ENCODE results near the gene TAS1R3.

The TAS1R3 gene

GRCh38 chr1:1285102-1285571 lies 45.9 kb upstream of the TAS1R3 start:
- H3K4ac ChIP-seq (ENCODE audit: low read depth, low read length): no peak overlapping the region
- no peak overlapping the region for H2AK5ac ChIP-seq (ENCODE audit: low read length)
- no peak overlapping the region for H3K18ac ChIP-seq (ENCODE audit: low read length)
- no CpG with 5 or more reads among the region's 22 CpGs for WGBS (ENCODE audit: extremely low coverage, insufficient coverage, low lambda C conversion rate)
- no peaks in the 10 kb centered on the region for H3K4me1 ChIP-seq (ENCODE audit: control insufficient read depth, low read depth, low read length)
- no peaks in the 10 kb centered on the region for H3K27me3 ChIP-seq (ENCODE audit: insufficient read depth, low read length, poor library complexity)
- no peak overlapping the region for H3K56ac ChIP-seq (ENCODE audit: low read length)
- H3K23ac ChIP-seq (ENCODE audit: low read length): no peak overlapping the region
- H3K4me3 ChIP-seq (ENCODE audit: low read length): no peak overlapping the region
- no peak overlapping the region for H3K9ac ChIP-seq (ENCODE audit: low read length)
- no peak overlapping the region for H2BK120ac ChIP-seq (ENCODE audit: low read depth, low read length)
- no peaks in the 10 kb centered on the region for H3K79me2 ChIP-seq (ENCODE audit: control insufficient read depth, insufficient read depth, low read length)
- no peak overlapping the region for H4K5ac ChIP-seq (ENCODE audit: low read length)
- DNase-seq: no peak
- no peak overlapping the region for H2BK15ac ChIP-seq (replicated peaks; ENCODE audit: low read depth)
- H4K8ac ChIP-seq (ENCODE audit: low read depth, low read length): no peak overlapping the region
- H3K79me1 ChIP-seq (ENCODE audit: low read length): no peaks in the 10 kb centered on the region
- H2BK5ac ChIP-seq (ENCODE audit: low read length): no peak overlapping the region
- no peaks in the 10 kb centered on the region for H3K36me3 ChIP-seq (ENCODE audit: control insufficient read depth, insufficient read depth, low read length)
- no peak overlapping the region for H3K27ac ChIP-seq (ENCODE audit: low read depth, low read length)
- H3K4me2 ChIP-seq (ENCODE audit: low read length): no peak overlapping the region

- no peak overlapping the region for H3K18ac ChIP-seq (ENCODE audit: low read length)
- no peaks in the 10 kb centered on the region for H3K27me3 ChIP-seq (ENCODE audit: insufficient read depth, low read length, poor library complexity)
- no peak overlapping the region for H4K8ac ChIP-seq (ENCODE audit: low read depth, low read length)
- H3K4me3 ChIP-seq (ENCODE audit: low read length): no peak overlapping the region
- no CpG with 5 or more reads among the region's 37 CpGs for WGBS (ENCODE audit: extremely low coverage, insufficient coverage, low lambda C conversion rate)
- H2BK5ac ChIP-seq (ENCODE audit: low read length): no peak overlapping the region
- H3K4me1 ChIP-seq (ENCODE audit: control insufficient read depth, low read depth, low read length): no peaks in the 10 kb centered on the region
- H3K9ac ChIP-seq (ENCODE audit: low read length): no peak overlapping the region
- H2BK15ac ChIP-seq (replicated peaks; ENCODE audit: low read depth): no peak overlapping the region
- H3K4me2 ChIP-seq (ENCODE audit: low read length): no peak overlapping the region
- no peak for DNase-seq
- no peak overlapping the region for H2BK120ac ChIP-seq (ENCODE audit: low read depth, low read length)
- no peak overlapping the region for H3K27ac ChIP-seq (ENCODE audit: low read depth, low read length)
- H2AK5ac ChIP-seq (ENCODE audit: low read length): no peak overlapping the region
- H3K4ac ChIP-seq (ENCODE audit: low read depth, low read length): no peak overlapping the region
- H3K79me2 ChIP-seq (ENCODE audit: control insufficient read depth, insufficient read depth, low read length): no peaks in the 10 kb centered on the region
- no peaks in the 10 kb centered on the region for H3K36me3 ChIP-seq (ENCODE audit: control insufficient read depth, insufficient read depth, low read length)
- H3K79me1 ChIP-seq (ENCODE audit: low read length): no peaks in the 10 kb centered on the region
- no peak overlapping the region for H3K23ac ChIP-seq (ENCODE audit: low read length)
- no peak overlapping the region for H4K5ac ChIP-seq (ENCODE audit: low read length)
- H3K56ac ChIP-seq (ENCODE audit: low read length): no peak overlapping the region
Observed at GRCh38 chr1:1285611-1286311, 45.3 kb upstream of the TAS1R3 start.

GRCh38 chr1:1286313-1287261 lies 44.5 kb upstream of the TAS1R3 start:
- Histone ChIP-seq H3K18ac (ENCODE audit: low read length) (no peak overlapping the region), H2AK5ac (ENCODE audit: low read length) (no peak overlapping the region), H4K5ac (ENCODE audit: low read length) (no peak overlapping the region), H3K56ac (ENCODE audit: low read length) (no peak overlapping the region), H3K9ac (ENCODE audit: low read length) (no peak overlapping the region), H3K79me2 (ENCODE audit: control insufficient read depth, insufficient read depth, low read length) (no peaks in the 10 kb centered on the region), H2BK5ac (ENCODE audit: low read length) (no peak overlapping the region), H2BK120ac (ENCODE audit: low read depth, low read length) (no peak overlapping the region), H3K4ac (ENCODE audit: low read depth, low read length) (no peak overlapping the region), H3K27me3 (ENCODE audit: insufficient read depth, low read length, poor library complexity) (no peaks in the 10 kb centered on the region), H3K27ac (ENCODE audit: low read depth, low read length) (no peak overlapping the region), H3K4me1 (ENCODE audit: control insufficient read depth, low read depth, low read length) (no peaks in the 10 kb centered on the region), H3K4me2 (ENCODE audit: low read length) (no peak overlapping the region), H3K36me3 (ENCODE audit: control insufficient read depth, insufficient read depth, low read length) (no peaks in the 10 kb centered on the region), H4K8ac (ENCODE audit: low read depth, low read length) (no peak overlapping the region), H3K23ac (ENCODE audit: low read length) (no peak overlapping the region), H2BK15ac (replicated peaks; ENCODE audit: low read depth) (no peak overlapping the region), H3K4me3 (ENCODE audit: low read length) (no peak overlapping the region), H3K79me1 (ENCODE audit: low read length) (no peaks in the 10 kb centered on the region)
- no peak for DNase-seq
- WGBS (ENCODE audit: extremely low coverage, insufficient coverage, low lambda C conversion rate): no CpG with 5 or more reads among the region's 50 CpGs

GRCh38 chr1:1287288-1288110 lies 43.6 kb upstream of the TAS1R3 start:
- Histone ChIP-seq H3K79me1 (ENCODE audit: low read length) (no peaks in the 10 kb centered on the region), H3K27me3 (ENCODE audit: insufficient read depth, low read length, poor library complexity) (no peaks in the 10 kb centered on the region), H3K27ac (ENCODE audit: low read depth, low read length) (no peak overlapping the region), H4K5ac (ENCODE audit: low read length) (no peak overlapping the region), H3K79me2 (ENCODE audit: control insufficient read depth, insufficient read depth, low read length) (no peaks in the 10 kb centered on the region), H2AK5ac (ENCODE audit: low read length) (no peak overlapping the region), H2BK5ac (ENCODE audit: low read length) (no peak overlapping the region), H3K23ac (ENCODE audit: low read length) (no peak overlapping the region), H3K4me2 (ENCODE audit: low read length) (no peak overlapping the region), H2BK15ac (replicated peaks; ENCODE audit: low read depth) (no peak overlapping the region), H2BK120ac (ENCODE audit: low read depth, low read length) (no peak overlapping the region), H3K56ac (ENCODE audit: low read length) (no peak overlapping the region), H4K8ac (ENCODE audit: low read depth, low read length) (no peak overlapping the region), H3K4me1 (ENCODE audit: control insufficient read depth, low read depth, low read length) (no peaks in the 10 kb centered on the region), H3K36me3 (ENCODE audit: control insufficient read depth, insufficient read depth, low read length) (no peaks in the 10 kb centered on the region), H3K4me3 (ENCODE audit: low read length) (no peak overlapping the region), H3K18ac (ENCODE audit: low read length) (no peak overlapping the region), H3K9ac (ENCODE audit: low read length) (no peak overlapping the region), H3K4ac (ENCODE audit: low read depth, low read length) (no peak overlapping the region)
- no peak for DNase-seq
- WGBS (ENCODE audit: extremely low coverage, insufficient coverage, low lambda C conversion rate): no CpG with 5 or more reads among the region's 46 CpGs

GRCh38 chr1:1290238-1290731 lies 40.8 kb upstream of the TAS1R3 start:
- Histone ChIP-seq H4K8ac (ENCODE audit: low read depth, low read length) (no peak overlapping the region), H3K27ac (ENCODE audit: low read depth, low read length) (no peak overlapping the region), H3K18ac (ENCODE audit: low read length) (no peak overlapping the region), H2AK5ac (ENCODE audit: low read length) (no peak overlapping the region), H3K23ac (ENCODE audit: low read length) (no peak overlapping the region), H3K4me3 (ENCODE audit: low read length) (no peak overlapping the region), H2BK15ac (replicated peaks; ENCODE audit: low read depth) (no peak overlapping the region), H3K9ac (ENCODE audit: low read length) (no peak overlapping the region), H3K4me1 (ENCODE audit: control insufficient read depth, low read depth, low read length) (no peaks in the 10 kb centered on the region), H3K56ac (ENCODE audit: low read length) (no peak overlapping the region), H2BK5ac (ENCODE audit: low read length) (no peak overlapping the region), H3K79me1 (ENCODE audit: low read length) (no peaks in the 10 kb centered on the region), H3K27me3 (ENCODE audit: insufficient read depth, low read length, poor library complexity) (no peaks in the 10 kb centered on the region), H3K4ac (ENCODE audit: low read depth, low read length) (no peak overlapping the region), H2BK120ac (ENCODE audit: low read depth, low read length) (no peak overlapping the region), H3K36me3 (ENCODE audit: control insufficient read depth, insufficient read depth, low read length) (no peaks in the 10 kb centered on the region), H3K79me2 (ENCODE audit: control insufficient read depth, insufficient read depth, low read length) (no peaks in the 10 kb centered on the region), H3K4me2 (ENCODE audit: low read length) (no peak overlapping the region), H4K5ac (ENCODE audit: low read length) (no peak overlapping the region)
- no CpG with 5 or more reads among the region's 15 CpGs for WGBS (ENCODE audit: extremely low coverage, insufficient coverage, low lambda C conversion rate)
- peak; percentile 82 for DNase-seq
